SK-N-MC (cell line): ENCODE results near the gene ASIC3.

ENCODE experiments used
- DNase-seq: peaks from one replicate; pipeline ENCODE4 v3.0.0-alpha.2; 2011; ENCODE audit warnings: low read depth, low spot score
- H3K27ac ChIP-seq: fragments of 200-600 bp; sonication (generic); 2 replicates; pipeline ENCODE4 v1.5.1; 2016; ENCODE audit warnings: mixed run types
- H3K36me3 ChIP-seq: fragments of 200-600 bp; sonication (generic); 2 replicates; pipeline ENCODE4 v1.6.1; 2017; ENCODE audit warnings: antibody characterized with exemption, low read length, mixed read lengths; ENCODE audit not compliant: insufficient read depth
- H3K4me3 ChIP-seq: fragments of 200-600 bp; sonication (generic); 2 replicates; pipeline ENCODE4 v1.5.1; 2016
- H3K9ac ChIP-seq: fragments of 200-600 bp; sonication (generic); 2 replicates; pipeline ENCODE4 v1.8.0; 2017; ENCODE audit warnings: mixed run types, mixed read lengths; ENCODE audit not compliant: insufficient read length
- H3K9me3 ChIP-seq: fragments of 200-600 bp; sonication (generic); 2 replicates; pipeline ENCODE4 v1.6.1; 2017; ENCODE audit warnings: low read depth, mild to moderate bottlenecking, antibody characterized with exemption, low read length, moderate library complexity, mixed read lengths
- EZH2 ChIP-seq: fragments of 200-600 bp; sonication (generic); IDR thresholded peaks from one replicate; pipeline ENCODE4 v1.6.1; 2017; ENCODE audit warnings: antibody characterized with exemption
- FOXP2 ChIP-seq: optimal IDR thresholded peaks from 2 replicates; pipeline ENCODE3; 2011; ENCODE audit warnings: mild to moderate bottlenecking, moderate library complexity; ENCODE audit not compliant: insufficient read depth; ENCODE audit errors: extremely low read length, control extremely low read depth
- POLR2AphosphoS5 ChIP-seq: IDR thresholded peaks from 2 replicates; pipeline ENCODE4 v1.6.1; 2012; ENCODE audit warnings: mild to moderate bottlenecking, low read depth, low read length, borderline replicate concordance

The ASIC3 gene

DNA sequence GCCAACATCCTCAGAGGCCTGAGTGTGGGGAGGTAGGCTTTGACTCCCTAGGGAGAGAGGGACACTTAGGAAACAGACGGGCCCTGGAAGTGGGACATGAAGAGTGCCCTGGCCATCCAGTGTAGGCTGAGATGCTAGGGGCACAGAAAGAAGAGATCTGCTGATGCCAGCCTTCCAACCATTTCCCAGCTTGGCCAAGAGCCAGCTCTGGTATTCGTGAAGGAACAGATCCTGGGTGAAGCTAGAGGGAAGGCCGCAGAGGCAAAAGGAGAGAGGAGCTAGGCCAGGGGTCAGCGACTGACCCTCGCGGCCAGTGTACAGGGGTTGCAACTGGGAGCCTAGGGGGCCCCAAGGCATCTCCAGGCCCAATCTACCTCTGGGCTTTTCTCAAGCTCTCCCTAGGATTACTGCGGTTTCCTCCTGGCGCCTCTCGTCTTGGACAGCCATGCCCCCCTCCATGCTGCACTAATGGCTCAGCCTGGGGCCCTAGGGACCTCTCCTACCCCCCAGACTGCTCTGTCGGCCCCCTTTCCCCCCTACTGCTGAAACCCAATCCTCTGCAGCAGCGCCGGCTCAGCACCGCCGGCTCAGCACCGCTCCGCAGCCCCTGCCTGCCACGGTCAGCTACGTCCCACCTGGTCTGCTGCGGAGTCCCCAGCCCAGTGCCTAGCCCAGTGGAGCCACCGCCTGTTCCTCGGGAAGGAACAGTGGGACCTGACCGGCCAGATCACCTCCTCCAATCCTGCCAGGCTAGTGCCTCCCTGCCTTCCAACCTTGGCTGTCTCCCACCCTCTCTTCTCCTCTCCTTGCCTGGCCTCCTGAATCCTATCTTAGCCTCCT is at the start of gene ASIC3:
Gene ASIC3, plus strand, starts transcription at position 556 of the 840 bp plus-strand sequence. CDS start 355 bp downstream, outside the sequence.
- Histone ChIP-seq H3K9me3 (no peaks in the 10 kb centered on the region), H3K9ac (no peak within 1 kb of the TSS), H3K36me3 (no peaks in the 10 kb centered on the region), H3K4me3 (no peak within 1 kb of the TSS), H3K27ac (no peak within 1 kb of the TSS)
- DNase-seq, result no peak
- TF ChIP-seq FOXP2, result no peak
- no peak for TF ChIP-seq POLR2AphosphoS5
- no peak for TF ChIP-seq EZH2

DNA sequence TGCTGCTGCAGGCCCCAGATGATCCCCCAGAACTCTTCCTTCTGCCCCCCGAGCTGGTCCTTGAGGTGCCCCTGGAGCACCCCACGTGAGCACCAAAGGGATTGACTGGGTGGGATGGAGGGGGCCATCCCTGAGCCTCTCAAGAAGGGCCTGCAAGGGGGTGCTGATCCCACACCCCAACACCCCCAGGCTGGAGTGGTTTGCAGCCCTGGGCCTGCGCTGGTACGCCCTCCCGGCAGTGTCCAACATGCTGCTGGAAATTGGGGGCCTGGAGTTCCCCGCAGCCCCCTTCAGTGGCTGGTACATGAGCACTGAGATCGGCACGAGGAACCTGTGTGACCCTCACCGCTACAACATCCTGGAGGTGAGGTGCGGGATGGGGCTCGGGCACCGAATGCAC is 49.3 kb upstream of the ASIC3 start:
- no peak overlapping the region for H3K9ac ChIP-seq
- DNase-seq, result no peak
- no peaks in the 10 kb centered on the region for H3K9me3 ChIP-seq
- no peak for TF ChIP-seq FOXP2
- TF ChIP-seq POLR2AphosphoS5, result no peak
- no peak for TF ChIP-seq EZH2
- H3K4me3 ChIP-seq, result no peak overlapping the region
- H3K27ac ChIP-seq, result no peak overlapping the region
- no peaks in the 10 kb centered on the region for H3K36me3 ChIP-seq

GRCh38 chr7:150999497-151000230 is 48.7 kb upstream of the ASIC3 start:
- Histone ChIP-seq H3K4me3 (no peak overlapping the region), H3K36me3 (no peaks in the 10 kb centered on the region), H3K9ac (no peak overlapping the region), H3K27ac (no peak overlapping the region), H3K9me3 (no peaks in the 10 kb centered on the region)
- DNase-seq, result no peak
- TF ChIP-seq EZH2, result no peak
- TF ChIP-seq FOXP2, result no peak

- no peak for DNase-seq
- no peaks in the 10 kb centered on the region for H3K9me3 ChIP-seq
- no peaks in the 10 kb centered on the region for H3K36me3 ChIP-seq
- no peak overlapping the region for H3K4me3 ChIP-seq
- TF ChIP-seq FOXP2, result no peak
- TF ChIP-seq EZH2, result no peak
- no peak for TF ChIP-seq POLR2AphosphoS5
- H3K9ac ChIP-seq, result no peak overlapping the region
- H3K27ac ChIP-seq, result no peak overlapping the region
These were observed 47.3 kb upstream of the ASIC3 start for GRCh38 chr7:151000897-151001495.

- Histone ChIP-seq H3K4me3 (no peak overlapping the region), H3K27ac (no peak overlapping the region), H3K36me3 (no peaks in the 10 kb centered on the region), H3K9me3 (no peaks in the 10 kb centered on the region), H3K9ac (no peak overlapping the region)
- no peak for DNase-seq
- no peak for TF ChIP-seq FOXP2
- no peak for TF ChIP-seq EZH2
- TF ChIP-seq POLR2AphosphoS5, result no peak
These were observed 46.8 kb upstream of the ASIC3 start for GRCh38 chr7:151001546-151001945.

- no peak for TF ChIP-seq EZH2
- no peak for TF ChIP-seq FOXP2
- TF ChIP-seq POLR2AphosphoS5, result no peak
- no peak for DNase-seq
- H3K27ac ChIP-seq, result no peak overlapping the region
- H3K9me3 ChIP-seq, result no peaks in the 10 kb centered on the region
- H3K9ac ChIP-seq, result no peak overlapping the region
- no peaks in the 10 kb centered on the region for H3K36me3 ChIP-seq
- no peak overlapping the region for H3K4me3 ChIP-seq
These were observed 44.8 kb upstream of the ASIC3 start for GRCh38 chr7:151003572-151003971.

- DNase-seq, result no peak
These were observed 42.8 kb upstream of the ASIC3 start for GRCh38 chr7:151005566-151005965.

DNA sequence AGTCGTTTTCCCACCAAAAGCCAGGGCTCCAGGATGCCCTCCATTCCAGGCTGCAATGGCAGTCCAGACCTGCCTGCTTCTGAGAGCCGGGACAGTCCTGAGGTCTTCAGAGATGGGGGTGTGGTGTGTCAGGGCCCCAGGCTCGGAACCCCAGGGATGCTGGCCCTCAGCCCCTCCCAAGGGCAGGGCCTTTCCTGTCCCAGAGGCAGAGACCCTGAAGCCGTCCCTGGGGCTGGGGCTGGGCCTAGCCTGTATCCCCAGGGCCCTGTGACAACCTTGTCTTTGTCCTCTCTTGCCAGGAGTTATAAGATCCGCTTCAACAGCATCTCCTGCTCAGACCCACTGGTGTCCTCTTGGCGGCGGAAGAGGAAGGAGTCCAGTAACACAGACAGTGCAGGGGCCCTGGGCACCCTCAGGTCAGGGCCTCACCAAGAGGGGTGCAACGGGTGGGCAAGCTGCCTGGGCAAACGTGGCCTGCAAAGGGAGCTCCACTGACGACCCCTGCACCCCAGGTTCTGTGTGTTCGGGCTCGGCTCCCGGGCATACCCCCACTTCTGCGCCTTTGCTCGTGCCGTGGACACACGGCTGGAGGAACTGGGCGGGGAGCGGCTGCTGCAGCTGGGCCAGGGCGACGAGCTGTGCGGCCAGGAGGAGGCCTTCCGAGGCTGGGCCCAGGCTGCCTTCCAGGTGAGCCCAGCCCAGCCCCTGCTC is 41.6 kb upstream of the ASIC3 start:
- H3K4me3 ChIP-seq, result no peak overlapping the region
- no peak for DNase-seq
- no peaks in the 10 kb centered on the region for H3K9me3 ChIP-seq
- TF ChIP-seq POLR2AphosphoS5 (no peak), EZH2 (no peak), FOXP2 (no peak)
- H3K9ac ChIP-seq, result no peak overlapping the region
- no peaks in the 10 kb centered on the region for H3K36me3 ChIP-seq
- no peak overlapping the region for H3K27ac ChIP-seq

More at GRCh38 chr7:151005566-151005965, 42.8 kb upstream of the ASIC3 start:
- no peak for TF ChIP-seq EZH2
- no peak for TF ChIP-seq POLR2AphosphoS5
- TF ChIP-seq FOXP2, result no peak
- Histone ChIP-seq H3K27ac (no peak overlapping the region), H3K9me3 (no peaks in the 10 kb centered on the region), H3K9ac (no peak overlapping the region), H3K4me3 (no peak overlapping the region), H3K36me3 (no peaks in the 10 kb centered on the region)
